Middle frontal gyrus (tissue), 1 donor: Measurements from ENCODE around the gene SLC12A7.

Experiments
- DNase-seq: peaks from one replicate; pipeline ENCODE4 v3.0.0-alpha.2; 2015; ENCODE audit warnings: low spot score; ENCODE audit errors: extremely low spot score

SLC12A7 gene

GRCh38 chr5:1080432-1080831 lies 31.4 kb downstream of the SLC12A7 start:
- DNase-seq = no peak

- no peak for DNase-seq
These were observed 31.9 kb downstream of the SLC12A7 start for GRCh38 chr5:1079961-1080360.

GRCh38 chr5:1079486-1079885 lies 32.4 kb downstream of the SLC12A7 start:
- no peak for DNase-seq

- no peak for DNase-seq
These were observed 33.0 kb downstream of the SLC12A7 start for GRCh38 chr5:1078851-1079250.

- no peak for DNase-seq
These were observed 33.7 kb downstream of the SLC12A7 start for GRCh38 chr5:1078206-1078605.

- no peak for DNase-seq
These were observed 34.3 kb downstream of the SLC12A7 start for GRCh38 chr5:1077491-1078020.

GRCh38 chr5:1077026-1077425 lies 34.8 kb downstream of the SLC12A7 start:
- DNase-seq = no peak

GRCh38 chr5:1076406-1076805 lies 35.5 kb downstream of the SLC12A7 start:
- no peak for DNase-seq

- no peak for DNase-seq
These were observed 35.9 kb downstream of the SLC12A7 start for GRCh38 chr5:1075931-1076330.

- DNase-seq = no peak
These were observed 36.3 kb downstream of the SLC12A7 start for GRCh38 chr5:1075555-1075881.

GRCh38 chr5:1074816-1075554 lies 36.9 kb downstream of the SLC12A7 start:
- DNase-seq = no peak

GRCh38 chr5:1074226-1074625 lies 37.6 kb downstream of the SLC12A7 start:
- no peak for DNase-seq

GRCh38 chr5:1073239-1074102 lies 38.4 kb downstream of the SLC12A7 start:
- DNase-seq = no peak

- no peak for DNase-seq
These were observed 42.2 kb downstream of the SLC12A7 start for GRCh38 chr5:1069720-1070088.

GRCh38 chr5:1068895-1069719 lies 42.8 kb downstream of the SLC12A7 start:
- DNase-seq = no peak

GRCh38 chr5:1068204-1068894 lies 43.5 kb downstream of the SLC12A7 start:
- DNase-seq = no peak

- DNase-seq = no peak
These were observed 44.4 kb downstream of the SLC12A7 start for GRCh38 chr5:1067141-1068121.

- no peak for DNase-seq
These were observed 45.2 kb downstream of the SLC12A7 start for GRCh38 chr5:1066676-1067075.

- DNase-seq = no peak
These were observed 45.8 kb downstream of the SLC12A7 start for GRCh38 chr5:1065891-1066650.
